ENCODE data around the gene SPCS2. TPM values are rescaled to one million over a fixed set of nuclear protein-coding genes. Genes with fewer than 3 reads are reported as not detected.

Gene SPCS2
- total RNA-seq, 1 experiment from 2014 or later, result 328 TPM

DNA sequence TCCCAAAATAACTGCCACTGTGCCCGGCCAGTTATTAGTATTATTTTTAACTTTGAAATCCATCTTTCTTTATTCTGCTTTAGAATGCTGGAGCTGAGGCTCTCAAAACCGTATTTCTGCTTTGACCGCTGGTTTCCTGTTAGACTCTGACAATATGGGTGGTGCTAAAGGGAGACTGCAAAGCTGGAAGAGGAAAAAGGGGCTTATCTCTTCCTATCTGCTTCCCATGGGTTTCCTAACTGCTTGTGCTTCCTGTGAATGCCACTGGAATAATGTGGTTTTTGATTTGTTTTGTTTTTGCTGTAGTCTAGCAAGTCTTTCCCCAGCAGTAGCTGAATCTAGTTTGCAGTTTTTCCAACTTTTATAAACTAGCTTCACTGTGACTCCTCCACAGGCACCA is 43.7 kb upstream of the SPCS2 start:
- no peak overlapping the region for H3K4me3 Mint-ChIP-seq (ENCODE audit: unreplicated experiment)
- POLR2A ChIA-PET, result no interaction called here
- no TSS peak for BruUV-seq (replicated peaks)

DNA sequence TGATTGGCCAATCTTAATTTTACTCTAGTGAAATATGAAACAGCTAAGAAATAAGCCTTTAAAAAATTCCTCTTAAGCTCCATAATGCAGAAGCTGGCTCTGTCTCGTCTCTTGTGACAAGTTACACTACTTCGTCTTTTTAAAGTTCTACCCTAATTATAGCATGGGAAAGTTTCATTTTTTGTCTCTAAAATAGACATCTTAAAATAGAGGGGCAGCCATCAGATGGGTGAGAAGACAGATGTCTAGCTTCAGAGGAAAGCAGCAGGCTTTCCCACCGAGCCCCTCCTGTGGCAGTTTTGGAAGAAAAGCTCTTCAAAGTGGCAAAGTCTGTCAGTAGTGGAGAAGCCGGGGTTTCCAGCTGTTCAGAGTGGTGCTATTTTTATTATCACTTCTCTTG is 39.7 kb upstream of the SPCS2 start:
- TF ChIP-seq, protein P1, sequence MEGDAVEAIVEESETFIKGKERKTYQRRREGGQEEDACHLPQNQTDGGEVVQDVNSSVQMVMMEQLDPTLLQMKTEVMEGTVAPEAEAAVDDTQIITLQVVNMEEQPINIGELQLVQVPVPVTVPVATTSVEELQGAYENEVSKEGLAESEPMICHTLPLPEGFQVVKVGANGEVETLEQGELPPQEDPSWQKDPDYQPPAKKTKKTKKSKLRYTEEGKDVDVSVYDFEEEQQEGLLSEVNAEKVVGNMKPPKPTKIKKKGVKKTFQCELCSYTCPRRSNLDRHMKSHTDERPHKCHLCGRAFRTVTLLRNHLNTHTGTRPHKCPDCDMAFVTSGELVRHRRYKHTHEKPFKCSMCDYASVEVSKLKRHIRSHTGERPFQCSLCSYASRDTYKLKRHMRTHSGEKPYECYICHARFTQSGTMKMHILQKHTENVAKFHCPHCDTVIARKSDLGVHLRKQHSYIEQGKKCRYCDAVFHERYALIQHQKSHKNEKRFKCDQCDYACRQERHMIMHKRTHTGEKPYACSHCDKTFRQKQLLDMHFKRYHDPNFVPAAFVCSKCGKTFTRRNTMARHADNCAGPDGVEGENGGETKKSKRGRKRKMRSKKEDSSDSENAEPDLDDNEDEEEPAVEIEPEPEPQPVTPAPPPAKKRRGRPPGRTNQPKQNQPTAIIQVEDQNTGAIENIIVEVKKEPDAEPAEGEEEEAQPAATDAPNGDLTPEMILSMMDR (IDR thresholded peaks at IDR 0.05; ENCODE audit: insufficient read depth in 1 of 2, low read depth in 1 of 2, low read length in 1 of 2, severe bottlenecking in 1 of 2, unreplicated experiment in 1 of 2), result no peak
- no peaks in the 10 kb centered on the region for H3K4me1 Mint-ChIP-seq (ENCODE audit: low read depth, unreplicated experiment)
- no peaks in the 10 kb centered on the region for H3K9me3 Mint-ChIP-seq (ENCODE audit: unreplicated experiment)
- no peaks in the 10 kb centered on the region for H3K27me3 Mint-ChIP-seq (ENCODE audit: insufficient read depth, unreplicated experiment)
- H3K27ac Mint-ChIP-seq (ENCODE audit: unreplicated experiment), result no peak overlapping the region
- no peak overlapping the region for H3K4me3 Mint-ChIP-seq (ENCODE audit: unreplicated experiment)
- no peaks in the 10 kb centered on the region for H3K9me3 ChIP-seq
- CTCF ChIA-PET, result interaction anchor here (0.6 to 1.3 kb wide), 2 partner anchors 165 to 339 kb away, joined by 4 to 5 read pairs; no protein-coding TSS in a partner anchor
- H3K36me3 Mint-ChIP-seq (ENCODE audit: insufficient read depth, unreplicated experiment), result no peaks in the 10 kb centered on the region
- no peaks in the 10 kb centered on the region for H3K4me1 ChIP-seq
- no peaks in the 10 kb centered on the region for H3K36me3 ChIP-seq (ENCODE audit: control insufficient read depth, insufficient read depth, low read length)
- DNase-seq, result no peak
- H3K27me3 ChIP-seq (replicated peaks; ENCODE audit: control insufficient read depth, insufficient read depth, low read length), result no peaks in the 10 kb centered on the region
- no TSS peak for BruUV-seq (replicated peaks)
- H3K4me3 ChIP-seq (ENCODE audit: low read depth, low read length), result no peak overlapping the region
- POLR2A ChIA-PET, result interaction anchor here (0.6 kb wide), 2 partner anchors 12 to 274 kb away, joined by 7 to 8 read pairs; no protein-coding TSS in a partner anchor
- intact Hi-C loops (cut with micrococcal nuclease; ENCODE audit: unreplicated experiment), result no loop called here

More for the DNA sequence above, 43.7 kb upstream of the SPCS2 start:
- no peak overlapping the region for H3K27ac Mint-ChIP-seq (ENCODE audit: unreplicated experiment)
- no peaks in the 10 kb centered on the region for H3K4me1 Mint-ChIP-seq (ENCODE audit: low read depth, unreplicated experiment)
- no peak for DNase-seq
- H3K27me3 Mint-ChIP-seq (ENCODE audit: insufficient read depth, unreplicated experiment), result no peaks in the 10 kb centered on the region
- H3K36me3 ChIP-seq (ENCODE audit: control insufficient read depth, insufficient read depth, low read length), result no peaks in the 10 kb centered on the region
- CTCF ChIA-PET, result no interaction called here
- no peaks in the 10 kb centered on the region for H3K4me1 ChIP-seq
- H3K36me3 Mint-ChIP-seq (ENCODE audit: insufficient read depth, unreplicated experiment), result no peaks in the 10 kb centered on the region
- H3K4me3 ChIP-seq (ENCODE audit: low read depth, low read length), result no peak overlapping the region
- H3K9me3 ChIP-seq, result peaks cover 10% of the 10 kb centered on the region
- intact Hi-C loops (cut with micrococcal nuclease; ENCODE audit: unreplicated experiment), result no loop called here
- no peaks in the 10 kb centered on the region for H3K27me3 ChIP-seq (replicated peaks; ENCODE audit: control insufficient read depth, insufficient read depth, low read length)
- TF ChIP-seq, protein P1 (IDR thresholded peaks at IDR 0.05; ENCODE audit: insufficient read depth in 1 of 2, low read depth in 1 of 2, low read length in 1 of 2, severe bottlenecking in 1 of 2, unreplicated experiment in 1 of 2), result no peak
- H3K9me3 Mint-ChIP-seq (ENCODE audit: unreplicated experiment), result peaks cover 16% of the 10 kb centered on the region

DNA sequence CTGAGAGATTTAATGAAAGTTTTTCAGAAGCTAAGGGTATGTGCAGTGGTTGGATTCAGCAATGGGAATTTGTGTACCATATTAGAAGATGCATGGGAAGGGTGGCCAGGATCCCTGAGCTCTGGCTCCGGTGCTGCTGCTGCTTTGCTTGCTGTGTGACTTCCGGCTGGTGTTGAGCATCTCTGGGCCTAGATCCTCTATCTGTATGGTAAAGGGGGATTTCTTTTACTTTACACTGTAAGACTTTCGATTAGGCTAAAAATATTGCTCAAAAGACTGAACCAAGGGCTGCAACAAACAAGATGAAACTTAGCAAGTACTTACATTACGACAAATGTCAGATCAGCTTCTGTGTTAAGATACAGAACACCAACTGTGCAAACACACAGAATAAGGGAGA is 39.3 kb upstream of the SPCS2 start:
- intact Hi-C loops (cut with micrococcal nuclease; ENCODE audit: unreplicated experiment), result no loop called here
- ChIA-PET CTCF (interaction anchor here (1.3 kb wide), 1 partner anchor 339 kb away, joined by 4 read pairs; no protein-coding TSS in a partner anchor), POLR2A (interaction anchor here (0.6 kb wide), 1 partner anchor 12 kb away, joined by 8 read pairs; no protein-coding TSS in a partner anchor)
- H3K4me1 ChIP-seq, result no peaks in the 10 kb centered on the region
- no peaks in the 10 kb centered on the region for H3K9me3 Mint-ChIP-seq (ENCODE audit: unreplicated experiment)
- TF ChIP-seq, protein P1 (IDR thresholded peaks at IDR 0.05; ENCODE audit: insufficient read depth in 1 of 2, low read depth in 1 of 2, low read length in 1 of 2, severe bottlenecking in 1 of 2, unreplicated experiment in 1 of 2), result no peak
- H3K9me3 ChIP-seq, result no peaks in the 10 kb centered on the region
- no peak overlapping the region for H3K4me3 Mint-ChIP-seq (ENCODE audit: unreplicated experiment)
- no peak overlapping the region for H3K27ac Mint-ChIP-seq (ENCODE audit: unreplicated experiment)
- H3K27me3 ChIP-seq (replicated peaks; ENCODE audit: control insufficient read depth, insufficient read depth, low read length), result no peaks in the 10 kb centered on the region
- H3K27me3 Mint-ChIP-seq (ENCODE audit: insufficient read depth, unreplicated experiment), result no peaks in the 10 kb centered on the region
- no TSS peak for BruUV-seq (replicated peaks)
- DNase-seq, result no peak
- H3K4me3 ChIP-seq (ENCODE audit: low read depth, low read length), result no peak overlapping the region
- no peaks in the 10 kb centered on the region for H3K36me3 Mint-ChIP-seq (ENCODE audit: insufficient read depth, unreplicated experiment)
- H3K4me1 Mint-ChIP-seq (ENCODE audit: low read depth, unreplicated experiment), result no peaks in the 10 kb centered on the region
- no peaks in the 10 kb centered on the region for H3K36me3 ChIP-seq (ENCODE audit: control insufficient read depth, insufficient read depth, low read length)

Data from Caco-2 (cell line).